SH-SY5Y (cell line): ENCODE measurements around the gene CDK1.

Experiments used
- GATA2 ChIP-seq: IDR thresholded peaks from 2 replicates; pipeline ENCODE4 v1.6.1; 2011; ENCODE audit warnings: mild to moderate bottlenecking, low read depth, low read length
- GATA3 ChIP-seq: IDR thresholded peaks from 2 replicates; pipeline ENCODE4 v1.6.1; 2011; ENCODE audit warnings: low read depth, mild to moderate bottlenecking, low read length, moderate library complexity

DNA sequence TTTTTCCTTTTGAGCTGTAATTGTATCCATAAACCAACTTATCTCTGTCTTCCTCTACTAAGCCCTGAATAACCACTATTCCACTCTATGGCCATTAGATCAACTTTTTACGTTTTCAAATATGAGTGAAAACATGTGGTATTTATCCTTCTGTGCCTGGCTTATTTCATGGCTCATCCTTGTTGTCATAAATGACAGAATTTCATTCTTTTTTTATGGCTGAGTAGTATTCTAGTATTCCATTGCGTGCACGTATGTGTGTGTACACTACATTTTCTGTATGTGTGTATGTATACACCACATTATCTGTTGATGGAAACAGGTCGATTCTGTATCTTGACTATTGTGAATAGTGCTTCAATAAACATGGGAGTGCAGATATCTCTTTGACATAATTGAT lies 11.1 kb downstream of the CDK1 start:
- TF ChIP-seq GATA2 (no peak), GATA3 (no peak)
